ENCODE data around the gene ST3GAL3.

Gene ST3GAL3

GRCh38 chr1:43742026-43742425 is 34.7 kb downstream of the ST3GAL3 start:
- Histone ChIP-seq H3K36me3 (ENCODE audit: control insufficient read depth in 2 of 2, insufficient read depth in 1 of 2, low read length in 2 of 2) (peaks cover 5 to 7% of the 10 kb centered on the region in 2 experiments; a peak in 2 of 3 replicates), H3K4me3 (ENCODE audit: low read depth, low read length) (no peak overlapping the region), H3K27ac (ENCODE audit: extremely low read depth, low read depth, low read length) (no peak overlapping the region), H3K9me3 (ENCODE audit: control insufficient read depth, insufficient read depth, low read depth, low read length) (no peaks in the 10 kb centered on the region), H3K4me1 (ENCODE audit: control insufficient read depth, insufficient read depth, low read length) (no peaks in the 10 kb centered on the region)
- POLR2A ChIA-PET, result no interaction called here
- TF ChIP-seq YY1 (tag by site-specific recombination; IDR thresholded peaks at IDR 0.05) (no peak), ZNF548 (tag by site-specific recombination; IDR thresholded peaks at IDR 0.05) (no peak), ZNF302 (tag by site-specific recombination; IDR thresholded peaks at IDR 0.05; ENCODE audit: low read depth) (no peak), ZNF416 (tag by site-specific recombination; IDR thresholded peaks at IDR 0.05) (no peak), ATF2 (tag by site-specific recombination; IDR thresholded peaks at IDR 0.05; ENCODE audit: low read depth) (no peak), BCL11A (tag by site-specific recombination; IDR thresholded peaks at IDR 0.05; ENCODE audit: low read depth) (no peak), PBX3 (CRISPR knock-in tag; IDR thresholded peaks at IDR 0.05) (no peak), ZNF19 (tag by site-specific recombination; IDR thresholded peaks at IDR 0.05; ENCODE audit: low read depth) (no peak), ZNF24 (tag by site-specific recombination; IDR thresholded peaks at IDR 0.05) (no peak)
- CTCF ChIA-PET, result interaction anchor here (0.6 to 1.5 kb wide), 2 partner anchors 21 to 262 kb away, joined by 4 to 5 read pairs; no protein-coding TSS in a partner anchor

GRCh38 chr1:43743206-43743605 is 35.9 kb downstream of the ST3GAL3 start:
- CTCF ChIA-PET, result interaction anchor here (0.8 kb wide), 2 partner anchors 192 to 474 kb away, joined by 3 read pairs; no protein-coding TSS in a partner anchor

GRCh38 chr1:43747736-43748135 is 40.4 kb downstream of the ST3GAL3 start:
- Histone ChIP-seq H3K9me3 (ENCODE audit: control insufficient read depth, insufficient read depth, low read depth, low read length) (no peaks in the 10 kb centered on the region), H3K27ac (ENCODE audit: extremely low read depth, low read depth, low read length) (no peak overlapping the region), H3K36me3 (ENCODE audit: control insufficient read depth in 2 of 2, insufficient read depth in 1 of 2, low read length in 2 of 2) (no peaks in the 10 kb centered on the region; a peak in 1 of 3 replicates), H3K4me1 (ENCODE audit: control insufficient read depth, insufficient read depth, low read length) (no peaks in the 10 kb centered on the region), H3K4me3 (ENCODE audit: low read depth, low read length) (no peak overlapping the region)
- CTCF ChIA-PET, result interaction anchor here (1.4 to 1.5 kb wide), 2 partner anchors 15 kb away, joined by 4 read pairs; no protein-coding TSS in a partner anchor
- no peak for TF ChIP-seq ZNF214 (tag by site-specific recombination; IDR thresholded peaks at IDR 0.05; ENCODE audit: borderline replicate concordance)
- no peak for TF ChIP-seq MYNN (tag by site-specific recombination; IDR thresholded peaks at IDR 0.05; ENCODE audit: borderline replicate concordance)
- TF ChIP-seq ZNF549 (tag by site-specific recombination; IDR thresholded peaks at IDR 0.05), result no peak
- TF ChIP-seq ZBTB11 (tag by site-specific recombination; conservative IDR thresholded peaks at IDR 0.05; ENCODE audit: low read depth), result no peak
- POLR2A ChIA-PET, result interaction anchor here (0.7 kb wide), 1 partner anchor 27 kb away, joined by 7 read pairs; no protein-coding TSS in a partner anchor

More at GRCh38 chr1:43743206-43743605, 35.9 kb downstream of the ST3GAL3 start:
- no peaks in the 10 kb centered on the region for H3K4me1 ChIP-seq (ENCODE audit: control insufficient read depth, insufficient read depth, low read length)
- H3K27ac ChIP-seq (ENCODE audit: extremely low read depth, low read depth, low read length), result no peak overlapping the region
- peaks cover 3 to 5% of the 10 kb centered on the region in 2 experiments; a peak in 2 of 3 replicates for H3K36me3 ChIP-seq (ENCODE audit: control insufficient read depth in 2 of 2, insufficient read depth in 1 of 2, low read length in 2 of 2)
- TF ChIP-seq ZNF16 (tag by site-specific recombination; IDR thresholded peaks at IDR 0.05; ENCODE audit: low read depth) (no peak), ZSCAN5A (tag by site-specific recombination; IDR thresholded peaks at IDR 0.05) (no peak), ZNF664 (tag by site-specific recombination; IDR thresholded peaks at IDR 0.05) (no peak), ZNF169 (tag by site-specific recombination; IDR thresholded peaks at IDR 0.05) (no peak), ZNF792 (tag by site-specific recombination; IDR thresholded peaks at IDR 0.05) (no peak), ZNF513 (tag by site-specific recombination; IDR thresholded peaks at IDR 0.05) (no peak), ZNF335 (tag by site-specific recombination; conservative IDR thresholded peaks at IDR 0.05) (no peak)
- no peaks in the 10 kb centered on the region for H3K9me3 ChIP-seq (ENCODE audit: control insufficient read depth, insufficient read depth, low read depth, low read length)
- POLR2A ChIA-PET, result no interaction called here
- H3K4me3 ChIP-seq (ENCODE audit: low read depth, low read length), result no peak overlapping the region
